Left kidney (tissue), 2 donors: ENCODE data around the gene PRSS53. TPM values are rescaled to one million over a fixed set of nuclear protein-coding genes. Genes with fewer than 3 reads are reported as not detected.
A peak's percentile ranks its signal among the peaks of the same experiment; 100 is the strongest.
"Not testable (repeated sequence)": the region's sequence is repeated elsewhere in the genome, so short reads cannot be mapped to it uniquely, and the experiment has no call there.

Source experiments
- DNase-seq: peaks from one replicate; pipeline ENCODE4 v3.0.0-alpha.2; 2013
- polyA plus RNA-seq: library from polyadenylated mRNA; unstranded; fragments of 120-200 nt; gene quantifications from one replicate; pipeline ENCODE4 v1.2.1, GENCODE V29; 2013; ENCODE audit not compliant: insufficient read length

PRSS53 gene
- polyA plus RNA-seq, 1 donor, result 1.3 TPM

- no peak for DNase-seq
Observed at GRCh38 chr16:31118223-31119155, 29.7 kb upstream of the PRSS53 start.

GRCh38 chr16:31117384-31118222 lies 28.9 kb upstream of the PRSS53 start, which contains the start of gene KAT8:
TSS of gene KAT8 (plus strand) at chr16:31117664. CDS start at chr16:31117682, 18 bp downstream.
- DNase-seq, result peak; percentile 98

GRCh38 chr16:31114468-31114867 lies 25.7 kb upstream of the PRSS53 start:
- no peak for DNase-seq

GRCh38 chr16:31113121-31114120 lies 24.7 kb upstream of the PRSS53 start:
- peak; percentile 22 for DNase-seq

- no peak for DNase-seq
Observed at GRCh38 chr16:31112711-31113110, 24.0 kb upstream of the PRSS53 start.

- DNase-seq, result no peak
Observed at GRCh38 chr16:31111881-31112466, 23.2 kb upstream of the PRSS53 start.

- DNase-seq, result no peak
Observed at GRCh38 chr16:31110106-31111034, 21.6 kb upstream of the PRSS53 start.

- DNase-seq, result no peak
Observed at GRCh38 chr16:31109622-31110021, 20.9 kb upstream of the PRSS53 start.

- no peak for DNase-seq
Observed at GRCh38 chr16:31108794-31109558, 20.2 kb upstream of the PRSS53 start.

- peak; percentile 53 for DNase-seq
Observed at GRCh38 chr16:31108035-31108793, 19.5 kb upstream of the PRSS53 start, which contains the start of gene BCKDK. TSS of gene BCKDK (plus strand) at chr16:31108386. CDS start at chr16:31109224, 838 bp downstream.

GRCh38 chr16:31107465-31107867 lies 18.7 kb upstream of the PRSS53 start:
- DNase-seq, result no peak

GRCh38 chr16:31106509-31107464 lies 18.0 kb upstream of the PRSS53 start:
- no peak for DNase-seq

GRCh38 chr16:31105677-31106213 lies 17.0 kb upstream of the PRSS53 start:
- peak; percentile 53 for DNase-seq

GRCh38 chr16:31100876-31101641 lies 12.3 kb upstream of the PRSS53 start:
- DNase-seq, result not testable (repeated sequence)

GRCh38 chr16:31099860-31100638 lies 11.3 kb upstream of the PRSS53 start:
- DNase-seq, result no peak
